H1 (cell line): ENCODE results near the gene FOXN3. TPM values are rescaled to one million over a fixed set of nuclear protein-coding genes. Genes with fewer than 3 reads are reported as not detected.

Experiments used
- CBX5 ChIP-seq: fragments of 300-800, 300-1000 bp; sonication (generic); IDR thresholded peaks from 2 replicates; pipeline ENCODE4 v1.7.1; 2016; ENCODE audit warnings: antibody characterized with exemption, low read length, low read depth
- CHD1 ChIP-seq: IDR thresholded peaks from 2 replicates; pipeline ENCODE4 v1.6.1; 2012; ENCODE audit warnings: low read depth, low read length, improper control_type of control experiment
- KDM1A ChIP-seq: fragments of 200-600, 300-600 bp; sonication (generic); IDR thresholded peaks from 2 replicates; pipeline ENCODE4 v1.7.1; 2016; ENCODE audit warnings: mild to moderate bottlenecking, low read length, borderline replicate concordance
- KDM4A ChIP-seq: IDR thresholded peaks from one replicate; pipeline ENCODE4 v1.7.1; 2012; ENCODE audit warnings: low read depth, mild to moderate bottlenecking, moderate library complexity, low read length, inconsistent platforms; ENCODE audit not compliant: severe bottlenecking
- POLR2A ChIP-seq, 2 experiments: IDR thresholded peaks; 1 replicate in 1 of 2; 2 replicates in 1 of 2; pipeline ENCODE4 v1.6.1; 2011; ENCODE audit warnings: low read depth in 2 of 2, low read length in 2 of 2, mild to moderate bottlenecking in 2 of 2; ENCODE audit errors: control extremely low read depth in 1 of 2
- SIRT6 ChIP-seq: IDR thresholded peaks from one replicate; pipeline ENCODE4 v1.7.1; 2012; ENCODE audit warnings: low read length, inconsistent platforms
- SRF ChIP-seq: IDR thresholded peaks from 2 replicates; pipeline ENCODE4 v1.6.1; 2011; ENCODE audit warnings: mild to moderate bottlenecking, low read depth, low read length, moderate library complexity
- SUZ12 ChIP-seq: fragments of 200-600 bp; sonication (generic); IDR thresholded peaks from 2 replicates; pipeline ENCODE4 v1.6.1; 2012; ENCODE audit warnings: mild to moderate bottlenecking, inconsistent platforms, low read length, moderate library complexity, mixed read lengths
- polyA plus RNA-seq, 7 experiments: library from polyadenylated mRNA; depleted of rRNA in 3 of 7; stranded (reverse) in 5 of 7; unstranded in 2 of 7; fragments of >200 nt in 5 of 7; fragments of 200-250 nt in 2 of 7; gene quantifications; 1 replicate in 5 of 7; 2 replicates in 1 of 7; 4 replicates in 1 of 7; pipeline versions ENCODE4 v1.2.1 to v1.2.3, GENCODE V29; 2011 to 2013; ENCODE audit warnings: missing spikeins in 2 of 7, mixed read lengths in 2 of 7
- total RNA-seq: library from RNA; stranded (reverse); fragmentation: NEBNext Ultra II Directional; extraction: Animal tissue kit (Norgen Biotek cat#: 25700); gene quantifications from 2 replicates; pipeline ENCODE4 v1.2.1, GENCODE V29; 2021

The FOXN3 gene
- total and polyA plus RNA-seq, 2 of the 8 experiments (the other 6 are each of a cell fraction or from before 2014, with no cell fraction given) = 52.6 to 178 TPM

GRCh38 chr14:89304972-89305703, 111.9 kb downstream of the FOXN3 start (continued):
- TF ChIP-seq CBX5 (no peak), SIRT6 (no peak), CHD1 (no peak), SUZ12 (no peak), SRF (no peak), KDM4A (no peak), KDM1A (no peak), POLR2A (IDR thresholded peaks at IDR 0.05; ENCODE audit: control extremely low read depth in 1 of 2, low read depth in 2 of 2, low read length in 2 of 2) (no peak)
